HepG2 (cell line): ENCODE data around the gene TBC1D25. TPM values are rescaled to one million over a fixed set of nuclear protein-coding genes. Genes with fewer than 3 reads are reported as not detected.
A peak's percentile ranks its signal among the peaks of the same experiment; 100 is the strongest.

Experiments
- ATF1 ChIP-seq: IDR thresholded peaks from 2 replicates; pipeline ENCODE4 v1.6.1; 2016; ENCODE audit warnings: mild to moderate bottlenecking, control low read depth
- ATM ChIP-seq: fragments of 450-650 bp; IDR thresholded peaks from 2 replicates; pipeline ENCODE4 v1.7.1; 2017; ENCODE audit warnings: mild to moderate bottlenecking, borderline replicate concordance
- CHD2 ChIP-seq: IDR thresholded peaks from 2 replicates; pipeline ENCODE4 v1.6.1; 2011; ENCODE audit warnings: low read depth, low read length, improper control_type of control experiment
- EP300 ChIP-seq, 3 experiments: sonication (generic) in 1 of 3; formaldehyde crosslinking in 1 of 3; IDR thresholded peaks; 2 replicates each; pipeline versions ENCODE4 v1.5.1 to v1.6.1; 2011 to 2020; ENCODE audit warnings: low read depth in 2 of 3, low read length in 2 of 3, borderline replicate concordance in 1 of 3, improper control_type of control experiment in 1 of 3, mild to moderate bottlenecking in 1 of 3, missing genetic modification reagents in 1 of 3, moderate library complexity in 1 of 3
- HES4 ChIP-seq: sonication (generic); formaldehyde crosslinking; IDR thresholded peaks from 2 replicates; pipeline ENCODE4 v1.9.0; 2021; ENCODE audit warnings: mild to moderate bottlenecking, missing genetic modification reagents, borderline replicate concordance
- IKZF5 ChIP-seq: IDR thresholded peaks from 2 replicates; pipeline ENCODE4 v1.6.1; 2018; ENCODE audit warnings: missing genetic modification reagents, mild to moderate bottlenecking, missing compliant biosample characterization
- KLF11 ChIP-seq: IDR thresholded peaks from 2 replicates; pipeline ENCODE4 v1.6.1; 2016; ENCODE audit warnings: missing compliant biosample characterization
- MLLT10 ChIP-seq: sonication (generic); formaldehyde crosslinking; IDR thresholded peaks from 2 replicates; pipeline ENCODE4 v1.4.0; 2020; ENCODE audit warnings: missing genetic modification reagents
- MLXIP ChIP-seq: sonication (generic); formaldehyde crosslinking; IDR thresholded peaks from 2 replicates; pipeline ENCODE4 v1.9.0; 2021; ENCODE audit warnings: missing genetic modification reagents, borderline replicate concordance
- NAIF1 ChIP-seq: sonication (generic); formaldehyde crosslinking; IDR thresholded peaks from 2 replicates; pipeline ENCODE4 v1.5.0; 2020; ENCODE audit warnings: mild to moderate bottlenecking, missing genetic modification reagents, borderline replicate concordance
- NCOR1 ChIP-seq: fragments of 200-600 bp; sonication (generic); IDR thresholded peaks from 2 replicates; pipeline ENCODE4 v1.7.0; 2017; ENCODE audit warnings: antibody characterized with exemption, low read length, borderline replicate concordance
- NFKBIZ ChIP-seq: IDR thresholded peaks from 2 replicates; pipeline ENCODE4 v1.6.1; 2018; ENCODE audit warnings: missing genetic modification reagents, missing compliant biosample characterization
- NFYB ChIP-seq: sonication (generic); formaldehyde crosslinking; IDR thresholded peaks from 2 replicates; pipeline ENCODE4 v1.4.0; 2020; ENCODE audit warnings: missing genetic modification reagents
- POLR2AphosphoS2 ChIP-seq: IDR thresholded peaks from 2 replicates; pipeline ENCODE4 v1.6.1; 2011; ENCODE audit warnings: low read depth, low read length, improper control_type of control experiment
- SAFB2 ChIP-seq: sonication (generic); formaldehyde crosslinking; IDR thresholded peaks from 2 replicates; pipeline ENCODE4 v1.5.1; 2020; ENCODE audit warnings: missing genetic modification reagents, low read depth, mild to moderate bottlenecking, borderline replicate concordance
- SRSF9 ChIP-seq: fragments of 200-400 bp; formaldehyde crosslinking; IDR thresholded peaks from 2 replicates; pipeline ENCODE4 v1.6.1; 2018; ENCODE audit warnings: borderline replicate concordance, mild to moderate bottlenecking, low read depth, low read length; ENCODE audit not compliant: insufficient read depth, poor library complexity, severe bottlenecking
- ZFAT ChIP-seq: sonication (generic); formaldehyde crosslinking; conservative IDR thresholded peaks from 2 replicates; pipeline ENCODE4 v1.8.1; 2023; ENCODE audit warnings: missing genetic modification reagents, inconsistent platforms
- ZFP1 ChIP-seq: IDR thresholded peaks from 2 replicates; pipeline ENCODE4 v1.6.1; 2016
- ZMYM2 ChIP-seq: sonication (generic); formaldehyde crosslinking; IDR thresholded peaks from 2 replicates; pipeline ENCODE4 v1.8.0; 2022; ENCODE audit warnings: mild to moderate bottlenecking, missing genetic modification reagents
- ZNF326 ChIP-seq: sonication (generic); formaldehyde crosslinking; IDR thresholded peaks from 2 replicates; pipeline ENCODE4 v1.4.0; 2020; ENCODE audit warnings: missing genetic modification reagents, borderline replicate concordance
- ZNF468 ChIP-seq: sonication (generic); formaldehyde crosslinking; IDR thresholded peaks from 2 replicates; pipeline ENCODE4 v1.8.0; 2022; ENCODE audit warnings: mild to moderate bottlenecking, moderate library complexity, missing genetic modification reagents
- ZNF577 ChIP-seq: sonication (generic); formaldehyde crosslinking; IDR thresholded peaks from 2 replicates; pipeline ENCODE4 v1.4.0; 2020; ENCODE audit warnings: mild to moderate bottlenecking, low read depth, missing genetic modification reagents, borderline replicate concordance
- ZNF614 ChIP-seq: IDR thresholded peaks from 2 replicates; pipeline ENCODE4 v1.6.1; 2018; ENCODE audit warnings: missing biosample characterization, missing genetic modification reagents, inconsistent platforms, borderline replicate concordance
- ZNF788 ChIP-seq: sonication (generic); formaldehyde crosslinking; IDR thresholded peaks from 2 replicates; pipeline ENCODE4 v1.5.0; 2020; ENCODE audit warnings: mild to moderate bottlenecking, missing genetic modification reagents, borderline replicate concordance
- polyA plus RNA-seq, 8 experiments: library from polyadenylated mRNA; depleted of rRNA in 3 of 8; stranded (reverse) in 7 of 8; unstranded in 1 of 8; fragments of >200 nt; fragmentation: Illumina TruSeq in 4 of 8; extraction: Trizol in 4 of 8; gene quantifications; 2 replicates each; pipeline versions ENCODE4 v1.2.1 to v1.2.3, GENCODE V29; 2011 to 2016; ENCODE audit warnings: low read depth in 4 of 8, missing spikeins in 1 of 8, mixed read lengths in 1 of 8; ENCODE audit not compliant: insufficient read depth in 1 of 8
- total RNA-seq, 5 experiments: library from RNA; depleted of rRNA; stranded (reverse); fragments of >200 nt; fragmentation: Illumina TruSeq; extraction: Trizol; gene quantifications; 2 replicates each; pipeline ENCODE4 v1.2.3, GENCODE V29; 2016; ENCODE audit warnings: low read depth in 1 of 5
- TF ChIP-seq, protein P1 (sequence below): sonication (generic); formaldehyde crosslinking; IDR thresholded peaks from 2 replicates; pipeline ENCODE4 v1.8.1; 2023; ENCODE audit warnings: missing genetic modification reagents, mild to moderate bottlenecking, borderline replicate concordance

Gene TBC1D25
- total and polyA plus RNA-seq, 2 of the 13 experiments (the other 11 are each of a cell fraction or from before 2014, with no cell fraction given) = 3.5 to 4.7 TPM

DNA sequence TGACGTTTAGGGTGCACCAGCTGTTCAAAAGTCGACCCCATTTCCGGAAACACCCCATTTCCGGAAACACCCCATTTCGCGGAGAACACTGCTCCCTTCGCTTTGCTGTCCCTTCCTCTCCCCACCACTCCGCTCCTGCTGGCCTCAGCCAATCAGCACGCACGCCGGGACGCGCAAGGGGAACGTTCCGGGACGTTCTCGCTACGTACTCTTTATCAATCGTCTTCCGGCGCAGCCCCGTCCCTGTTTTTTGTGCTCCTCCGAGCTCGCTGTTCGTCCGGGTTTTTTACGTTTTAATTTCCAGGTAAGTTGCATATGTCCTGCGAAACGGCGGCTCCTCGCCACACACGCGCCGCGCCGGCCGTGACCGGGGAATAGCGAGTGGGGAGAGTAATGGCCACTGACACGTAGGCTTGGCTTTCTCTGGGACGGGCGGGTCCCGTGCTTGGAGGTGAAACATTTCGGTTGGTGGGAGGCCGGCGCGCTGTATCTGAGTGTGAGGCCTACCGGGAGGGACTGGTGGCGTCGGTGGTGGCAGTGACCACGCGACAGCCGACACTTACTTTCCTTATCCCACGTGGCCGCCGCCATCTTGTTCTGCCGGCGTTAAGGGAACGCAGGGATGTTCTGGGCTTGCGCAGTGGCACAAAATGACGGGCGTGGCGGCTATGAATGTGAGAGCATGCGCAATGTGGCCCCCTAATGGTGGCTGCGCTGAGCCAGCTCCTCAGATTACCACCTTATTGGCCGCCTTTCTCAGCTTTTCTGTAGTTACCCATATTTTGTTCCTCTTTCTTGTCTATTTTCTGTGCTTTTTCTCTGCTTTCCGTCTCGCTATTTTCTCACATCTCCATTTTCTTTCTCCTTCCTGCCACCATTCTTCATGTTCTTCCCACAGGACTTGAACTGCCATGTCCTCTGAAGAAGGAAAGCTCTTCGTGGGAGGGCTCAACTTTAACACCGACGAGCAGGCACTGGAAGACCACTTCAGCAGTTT is 35.1 kb downstream of the TBC1D25 start, which contains the start of gene RBM3 (continued):
- TF ChIP-seq ZNF788 (CRISPR knock-in tag) = 0 out of 2 replicates have a peak, but pooled peaks have one; percentile 26
- peak; percentile 66; the same call in 1 of the 2 replicates for TF ChIP-seq POLR2AphosphoS2
- no peak for TF ChIP-seq SRSF9
- TF ChIP-seq ZFAT = no peak
- no peak for TF ChIP-seq MLLT10 (CRISPR knock-in tag)
- no peak for TF ChIP-seq ZFP1 (CRISPR knock-in tag)
- 0 out of 2 replicates have a peak, but pooled peaks have one; percentile 17 for TF ChIP-seq ZNF614 (CRISPR knock-in tag)
- no peak for TF ChIP-seq NCOR1
- TF ChIP-seq NFKBIZ = 0 out of 2 replicates have a peak, but pooled peaks have one; percentile 39
- TF ChIP-seq KLF11 = no peak
- TF ChIP-seq ZNF326 (CRISPR knock-in tag) = no peak
- TF ChIP-seq, protein P1, sequence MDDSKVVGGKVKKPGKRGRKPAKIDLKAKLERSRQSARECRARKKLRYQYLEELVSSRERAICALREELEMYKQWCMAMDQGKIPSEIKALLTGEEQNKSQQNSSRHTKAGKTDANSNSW = 0 out of 2 replicates have a peak, but pooled peaks have one; percentile 60
- TF ChIP-seq HES4 (CRISPR knock-in tag) = no peak
- TF ChIP-seq EP300 (IDR thresholded peaks at IDR 0.05; ENCODE audit: low read depth in 2 of 2, low read length in 2 of 2) = 0 out of 4 replicates have a peak, but pooled peaks of 1 of the 2 experiments have one; percentile 6
- TF ChIP-seq EP300 (CRISPR knock-in tag; IDR thresholded peaks at IDR 0.05; ENCODE audit: borderline replicate concordance) = no peak
- no peak for TF ChIP-seq CHD2
- 0 out of 2 replicates have a peak, but pooled peaks have one; percentile 36 for TF ChIP-seq ATF1 (CRISPR knock-in tag)
- TF ChIP-seq ZNF468 = no peak
- TF ChIP-seq SAFB2 (CRISPR knock-in tag) = no peak
- peak; percentile 83 for TF ChIP-seq NFYB (CRISPR knock-in tag)
- no peak for TF ChIP-seq NAIF1 (CRISPR knock-in tag)
- no peak for TF ChIP-seq MLXIP (CRISPR knock-in tag)
- no peak for TF ChIP-seq ZNF577
- TF ChIP-seq IKZF5 = peak; percentile 57
- no peak for TF ChIP-seq ZMYM2 (CRISPR knock-in tag)
- no peak for TF ChIP-seq ATM
